CD8-positive, alpha-beta memory T cell (primary cell): ENCODE results near the gene GARIN5B. TPM values are rescaled to one million over a fixed set of nuclear protein-coding genes. Genes with fewer than 3 reads are reported as not detected.

ENCODE experiments used
- CTCF ChIA-PET: fragments of 350-600 bp; sonication (Branson Sonifier 250); formaldehyde crosslinking; loops from one replicate; lab custom pipeline; 2021; ENCODE audit warnings: antibody characterized with exemption; lab: Charles Lee
- POLR2A ChIA-PET: fragments of 350-600 bp; sonication (Branson Sonifier 250); formaldehyde crosslinking; loops from one replicate; lab custom pipeline; 2021; ENCODE audit warnings: antibody characterized with exemption; lab: Charles Lee
- DNase-seq, 5 donors: peaks; one replicate each; pipeline versions ENCODE4 v3.0.0 to v3.0.0-alpha.2; 2020 to 2022; ENCODE audit warnings: mixed read lengths in 1 of 5
- H3K27ac ChIP-seq: one replicate; pipeline ENCODE4 v1.7.0; 2013; ENCODE audit warnings: low read depth, mild to moderate bottlenecking, low read length, moderate library complexity
- H3K27me3 ChIP-seq: 2 replicates; pipeline ENCODE4 v1.7.0; 2013; ENCODE audit warnings: low read length, mild to moderate bottlenecking; ENCODE audit not compliant: insufficient read depth, poor library complexity, severe bottlenecking
- H3K36me3 ChIP-seq: 2 replicates; pipeline ENCODE4 v1.7.0; 2013; ENCODE audit warnings: mild to moderate bottlenecking, low read length, moderate library complexity; ENCODE audit not compliant: insufficient read depth
- H3K4me1 ChIP-seq: 2 replicates; pipeline ENCODE4 v1.7.0; 2013; ENCODE audit warnings: mild to moderate bottlenecking, low read length, moderate library complexity; ENCODE audit not compliant: insufficient read depth
- H3K4me3 ChIP-seq: 2 replicates; pipeline ENCODE4 v1.7.0; 2013; ENCODE audit warnings: mild to moderate bottlenecking, low read length
- H3K9me3 ChIP-seq: 2 replicates; pipeline ENCODE4 v1.7.0; 2013; ENCODE audit warnings: mild to moderate bottlenecking, low read length
- H3K27ac Mint-ChIP-seq, 8 donors: one replicate each; pipeline ENCODE4 v1.8.0; 2020 to 2021; ENCODE audit warnings: mixed read lengths in 8 of 8, mild to moderate bottlenecking in 6 of 8, inconsistent platforms in 3 of 8, moderate library complexity in 3 of 8
- H3K27me3 Mint-ChIP-seq, 2 donors: one replicate each; pipeline ENCODE4 v1.8.0; 2020 to 2021; ENCODE audit warnings: mixed read lengths in 2 of 2, mild to moderate bottlenecking in 1 of 2, moderate library complexity in 1 of 2
- H3K36me3 Mint-ChIP-seq, 3 donors: one replicate each; pipeline ENCODE4 v1.8.0; 2020 to 2021; ENCODE audit warnings: mixed read lengths in 3 of 3, inconsistent platforms in 1 of 3, mild to moderate bottlenecking in 1 of 3
- H3K4me1 Mint-ChIP-seq, 3 donors: one replicate each; pipeline ENCODE4 v1.8.0; 2020 to 2021; ENCODE audit warnings: mixed read lengths in 3 of 3, inconsistent platforms in 1 of 3, mild to moderate bottlenecking in 1 of 3
- H3K4me3 Mint-ChIP-seq, 7 donors: one replicate each; pipeline ENCODE4 v1.8.0; 2020 to 2021; ENCODE audit warnings: mixed read lengths in 7 of 7, mild to moderate bottlenecking in 6 of 7, moderate library complexity in 4 of 7, inconsistent platforms in 2 of 7
- H3K9me3 Mint-ChIP-seq, 5 donors: one replicate each; pipeline ENCODE4 v1.8.0; 2020 to 2022; ENCODE audit warnings: mixed read lengths in 5 of 5, mild to moderate bottlenecking in 3 of 5, moderate library complexity in 2 of 5, inconsistent platforms in 1 of 5
- polyA plus RNA-seq: library from polyadenylated mRNA; unstranded; fragments of 300-500 nt; fragmentation: Illumina TruSeq; gene quantifications from one replicate; pipeline ENCODE4 v1.2.3, GENCODE V29; 2021
- total RNA-seq, 2 experiments: library from RNA; stranded (reverse); gene quantifications; one replicate each; pipeline ENCODE4 v1.2.3, GENCODE V29; 2021

The GARIN5B gene
- total and polyA plus RNA-seq, 3 experiments from 2014 or later, result not detected

GRCh38 chr19:55348317-55349034 is 14.6 kb downstream of the GARIN5B start:
- POLR2A ChIA-PET, result no interaction called here
- H3K27me3 Mint-ChIP-seq, result peaks cover 24 to 34% of the 10 kb centered on the region in 2 donors
- Histone ChIP-seq H3K9me3 (no peaks in the 10 kb centered on the region), H3K27me3 (peaks cover 21% of the 10 kb centered on the region), H3K36me3 (no peaks in the 10 kb centered on the region), H3K27ac (no peak overlapping the region), H3K4me3 (no peak overlapping the region), H3K4me1 (peaks cover 7% of the 10 kb centered on the region)
- no peak overlapping the region for H3K27ac Mint-ChIP-seq
- H3K4me1 Mint-ChIP-seq, result peaks cover 11 to 26% (median 21%) of the 10 kb centered on the region in 3 donors
- no peaks in the 10 kb centered on the region for H3K9me3 Mint-ChIP-seq
- H3K36me3 Mint-ChIP-seq, result peaks cover 0 to 9% (median 2%) of the 10 kb centered on the region in 3 donors
- H3K4me3 Mint-ChIP-seq, result no peak overlapping the region
- DNase-seq, result no peak
- CTCF ChIA-PET, result no interaction called here

GRCh38 chr19:55347442-55348009 is 15.5 kb downstream of the GARIN5B start:
- ChIA-PET CTCF (no interaction called here), POLR2A (no interaction called here)
- Histone ChIP-seq H3K4me1 (no peaks in the 10 kb centered on the region), H3K36me3 (no peaks in the 10 kb centered on the region), H3K27me3 (peaks cover 12% of the 10 kb centered on the region), H3K9me3 (no peaks in the 10 kb centered on the region), H3K27ac (no peak overlapping the region), H3K4me3 (no peak overlapping the region)
- no peaks in the 10 kb centered on the region for H3K9me3 Mint-ChIP-seq
- H3K27ac Mint-ChIP-seq, result peak overlapping the region in 1 of 8 donors; percentile 12
- peaks cover 2 to 16% (median 11%) of the 10 kb centered on the region in 3 donors for H3K4me1 Mint-ChIP-seq
- DNase-seq, result no peak
- peaks cover 0 to 13% (median 2%) of the 10 kb centered on the region in 3 donors for H3K36me3 Mint-ChIP-seq
- H3K4me3 Mint-ChIP-seq, result no peak overlapping the region
- H3K27me3 Mint-ChIP-seq, result peaks cover 15 to 25% of the 10 kb centered on the region in 2 donors

GRCh38 chr19:55346725-55347441 is 16.2 kb downstream of the GARIN5B start:
- peaks cover 0 to 10% (median 7%) of the 10 kb centered on the region in 3 donors for H3K4me1 Mint-ChIP-seq
- ChIA-PET CTCF (no interaction called here), POLR2A (no interaction called here)
- H3K36me3 ChIP-seq, result no peaks in the 10 kb centered on the region
- no peaks in the 10 kb centered on the region for H3K9me3 ChIP-seq
- peaks cover 0 to 16% (median 2%) of the 10 kb centered on the region in 3 donors for H3K36me3 Mint-ChIP-seq
- H3K27ac Mint-ChIP-seq, result no peak overlapping the region
- no peak overlapping the region for H3K27ac ChIP-seq
- H3K4me3 ChIP-seq, result no peak overlapping the region
- H3K27me3 ChIP-seq, result peaks cover 5% of the 10 kb centered on the region
- no peaks in the 10 kb centered on the region for H3K9me3 Mint-ChIP-seq
- no peak for DNase-seq
- peaks cover 11 to 18% of the 10 kb centered on the region in 2 donors for H3K27me3 Mint-ChIP-seq
- no peaks in the 10 kb centered on the region for H3K4me1 ChIP-seq
- H3K4me3 Mint-ChIP-seq, result no peak overlapping the region

GRCh38 chr19:55345818-55346724 is 17.0 kb downstream of the GARIN5B start:
- H3K36me3 ChIP-seq, result no peaks in the 10 kb centered on the region
- DNase-seq, result no peak
- H3K4me1 Mint-ChIP-seq, result peaks cover 6 to 9% (median 7%) of the 10 kb centered on the region in 3 donors
- no peaks in the 10 kb centered on the region for H3K9me3 Mint-ChIP-seq
- no peaks in the 10 kb centered on the region for H3K27me3 ChIP-seq
- peaks cover 8 to 10% of the 10 kb centered on the region in 2 donors for H3K27me3 Mint-ChIP-seq
- peaks cover 6% of the 10 kb centered on the region for H3K4me1 ChIP-seq
- no peak overlapping the region for H3K4me3 ChIP-seq
- H3K4me3 Mint-ChIP-seq, result peak overlapping the region in 1 of 7 donors; percentile 27
- ChIA-PET POLR2A (no interaction called here), CTCF (interaction anchor here (1.1 kb wide), 1 partner anchor 44 kb away, joined by 3 read pairs; no protein-coding TSS in a partner anchor)
- H3K36me3 Mint-ChIP-seq, result peaks cover 0 to 18% (median 2%) of the 10 kb centered on the region in 3 donors
- no peaks in the 10 kb centered on the region for H3K9me3 ChIP-seq
- H3K27ac ChIP-seq, result no peak overlapping the region
- H3K27ac Mint-ChIP-seq, result no peak overlapping the region

- Mint-ChIP-seq H3K4me3 (no peak overlapping the region), H3K27ac (no peak overlapping the region), H3K36me3 (peaks cover 0 to 18% (median 2%) of the 10 kb centered on the region in 3 donors), H3K4me1 (peaks cover 11 to 15% (median 12%) of the 10 kb centered on the region in 3 donors), H3K9me3 (no peaks in the 10 kb centered on the region), H3K27me3 (peaks cover 2 to 3% of the 10 kb centered on the region in 2 donors)
- peaks cover 13% of the 10 kb centered on the region for H3K4me1 ChIP-seq
- H3K4me3 ChIP-seq, result no peak overlapping the region
- ChIA-PET CTCF (interaction anchor here (1.1 kb wide), 1 partner anchor 44 kb away, joined by 3 read pairs; no protein-coding TSS in a partner anchor), POLR2A (no interaction called here)
- H3K27me3 ChIP-seq, result no peaks in the 10 kb centered on the region
- H3K9me3 ChIP-seq, result no peaks in the 10 kb centered on the region
- DNase-seq, result no peak
- H3K27ac ChIP-seq, result no peak overlapping the region
- H3K36me3 ChIP-seq, result no peaks in the 10 kb centered on the region
These were observed 17.8 kb downstream of the GARIN5B start for GRCh38 chr19:55345101-55345817.

GRCh38 chr19:55344444-55344843 is 18.6 kb downstream of the GARIN5B start:
- no peaks in the 10 kb centered on the region for H3K9me3 Mint-ChIP-seq
- H3K27me3 ChIP-seq, result no peaks in the 10 kb centered on the region
- H3K36me3 ChIP-seq, result no peaks in the 10 kb centered on the region
- ChIA-PET POLR2A (no interaction called here), CTCF (no interaction called here)
- no peak overlapping the region for H3K4me3 Mint-ChIP-seq
- no peak overlapping the region for H3K27ac ChIP-seq
- H3K9me3 ChIP-seq, result no peaks in the 10 kb centered on the region
- H3K36me3 Mint-ChIP-seq, result peaks cover 0 to 19% (median 2%) of the 10 kb centered on the region in 3 donors
- H3K4me1 Mint-ChIP-seq, result peaks cover 14 to 19% (median 19%) of the 10 kb centered on the region in 3 donors
- peaks cover 16% of the 10 kb centered on the region for H3K4me1 ChIP-seq
- DNase-seq, result no peak
- H3K27ac Mint-ChIP-seq, result no peak overlapping the region
- H3K27me3 Mint-ChIP-seq, result peaks cover 0 to 6% of the 10 kb centered on the region in 2 donors
- no peak overlapping the region for H3K4me3 ChIP-seq
